HG03095 (cell line): ENCODE results near the gene PARP14.
"Not testable (repeated sequence)": the region's sequence is repeated elsewhere in the genome, so short reads cannot be mapped to it uniquely, and the experiment has no call there.

Experiments
- ATAC-seq: cut with Tn5 transposase; IDR thresholded peaks from one replicate; pipeline ENCODE4 v1.9.1; 2021; ENCODE audit warnings: moderate library complexity; ENCODE audit not compliant: unreplicated experiment

The PARP14 gene

GRCh38 chr3:122680475-122681283 lies at the start of gene PARP14:
Gene PARP14, plus strand, starts transcription at chr3:122680839. Its CDS starts 45 bp downstream, at chr3:122680884.
- peak; percentile 36 for ATAC-seq

- no peak for ATAC-seq
Observed at GRCh38 chr3:122635789-122636188, 44.9 kb upstream of the PARP14 start.

- ATAC-seq = no peak
Observed at GRCh38 chr3:122636697-122637096, 43.9 kb upstream of the PARP14 start.

- no peak for ATAC-seq
Observed at GRCh38 chr3:122640437-122640999, 40.1 kb upstream of the PARP14 start.

GRCh38 chr3:122642935-122643334 lies 37.7 kb upstream of the PARP14 start:
- no peak for ATAC-seq

GRCh38 chr3:122646146-122646988 lies 34.3 kb upstream of the PARP14 start:
- no peak for ATAC-seq

- ATAC-seq = not testable (repeated sequence)
Observed at GRCh38 chr3:122651233-122651907, 29.3 kb upstream of the PARP14 start.

GRCh38 chr3:122651962-122652361 lies 28.7 kb upstream of the PARP14 start:
- ATAC-seq = not testable (repeated sequence)

- not testable (repeated sequence) for ATAC-seq
Observed at GRCh38 chr3:122658336-122658735, 22.3 kb upstream of the PARP14 start.

GRCh38 chr3:122660297-122660974 lies 20.2 kb upstream of the PARP14 start:
- ATAC-seq = no peak

GRCh38 chr3:122661633-122662032 lies 19.0 kb upstream of the PARP14 start:
- ATAC-seq = no peak

- no peak for ATAC-seq
Observed at GRCh38 chr3:122662505-122662904, 18.1 kb upstream of the PARP14 start.

- ATAC-seq = no peak
Observed at GRCh38 chr3:122665226-122665786, 15.3 kb upstream of the PARP14 start.

- ATAC-seq = no peak
Observed at GRCh38 chr3:122665881-122666280, 14.8 kb upstream of the PARP14 start.

GRCh38 chr3:122668930-122669730 lies 11.5 kb upstream of the PARP14 start:
- peak; percentile 60 for ATAC-seq

- no peak for ATAC-seq
Observed at GRCh38 chr3:122671553-122671952, 9.1 kb upstream of the PARP14 start.

GRCh38 chr3:122674339-122674738 lies 6.3 kb upstream of the PARP14 start:
- no peak for ATAC-seq

GRCh38 chr3:122676759-122677158 lies 3.9 kb upstream of the PARP14 start:
- ATAC-seq = no peak

GRCh38 chr3:122677216-122677615 lies 3.4 kb upstream of the PARP14 start:
- ATAC-seq = no peak
